ENCODE measurements around the gene ANKRD11. TPM values are rescaled to one million over a fixed set of nuclear protein-coding genes. Genes with fewer than 3 reads are reported as not detected.

Gene ANKRD11
- total RNA-seq, 8 experiments from 2014 or later = 22.6 to 148 (median 52.5) TPM

DNA sequence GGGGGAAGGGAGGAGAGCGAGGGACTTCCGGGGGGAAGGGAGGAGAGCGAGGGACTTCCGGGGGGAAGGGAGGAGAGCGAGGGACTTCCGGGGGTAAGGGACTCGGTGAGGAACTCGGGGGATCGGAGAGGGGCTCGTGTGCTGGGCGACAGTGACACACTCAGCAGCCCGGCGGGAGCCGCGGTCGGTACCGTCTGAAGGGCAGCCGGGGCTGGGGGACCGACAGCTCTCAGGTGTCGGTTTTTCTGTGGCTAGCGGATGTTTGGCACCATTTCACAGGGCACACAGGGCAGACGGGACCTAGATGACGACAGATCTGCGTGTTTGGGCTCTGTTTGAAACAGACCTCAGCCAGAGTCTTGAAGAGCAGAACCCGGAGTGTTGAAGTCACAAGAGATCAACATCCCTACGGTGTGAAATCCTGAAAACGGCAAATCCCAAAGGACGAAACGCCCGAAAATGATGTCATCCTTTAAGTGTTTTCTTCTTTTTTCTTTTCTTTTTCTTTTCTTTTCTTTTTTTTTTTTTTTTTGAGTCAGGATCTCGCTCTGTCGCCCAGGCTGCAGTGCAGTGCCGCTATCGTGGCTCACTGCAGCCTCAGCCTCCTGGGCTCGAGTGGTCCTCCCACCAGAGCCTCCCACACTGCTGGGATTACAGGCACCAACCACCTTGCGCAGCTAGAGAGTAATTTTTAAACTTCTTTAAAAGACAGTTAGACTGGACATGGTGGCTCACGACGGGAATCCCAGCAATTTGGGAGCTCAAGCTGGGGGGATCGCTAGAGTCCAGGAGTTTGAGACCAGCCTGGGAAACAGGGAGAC lies 249.0 kb downstream of the ANKRD11 start:
- in situ Hi-C loops (cut with MboI; ENCODE audit: low pct_unique_long_range_greater_than_20kb in 2 of 9, low sequenced_read_pairs in 9 of 9, unreplicated experiment in 9 of 9) = loop anchor here in 1 of 9 experiments (25.0 kb wide), 1 partner anchor 246 kb away; the partner anchor contains the start of gene ANKRD11
- ATAC-seq (replicated peaks in 6 of 8) = peak; percentile 70 to 90 (median 84)
- 0 to 32% (median 7%) methylated on average over 2 to 17 of the region's 39 CpGs for WGBS, 10 experiments
- Histone ChIP-seq H3K27ac (peak overlapping the region; percentile 84 to 89), H3K4me1 (replicated peaks in 1 of 2) (peaks cover 0 to 2% of the 10 kb centered on the region in 2 donors), H3K4me3 (peak overlapping the region; percentile 61 to 96 (median 91))

DNA sequence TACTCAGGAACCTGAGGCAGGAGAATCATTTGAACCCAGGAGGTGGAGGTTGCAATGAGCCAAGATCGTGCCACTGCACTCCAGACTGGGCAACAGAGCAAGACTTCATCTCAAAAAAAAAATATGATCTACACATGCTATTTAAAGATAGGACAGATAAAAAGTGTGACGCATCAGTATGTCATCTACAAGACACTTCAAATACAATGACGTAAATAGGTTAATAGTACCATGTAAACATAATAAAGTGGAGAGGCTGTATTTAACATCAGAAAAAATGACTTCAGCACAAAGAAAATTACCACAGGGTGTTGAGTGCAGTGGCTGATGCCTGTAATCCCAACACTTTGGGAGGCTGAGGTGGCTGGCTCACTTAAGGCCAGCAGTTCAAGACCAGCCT lies 252.6 kb downstream of the ANKRD11 start:
- H3K27ac ChIP-seq = no peak overlapping the region
- in situ Hi-C loops (cut with MboI; ENCODE audit: low pct_unique_long_range_greater_than_20kb in 2 of 9, low sequenced_read_pairs in 9 of 9, unreplicated experiment in 9 of 9) = loop anchor here in 1 of 9 experiments (25.0 kb wide), 1 partner anchor 250 kb away; the partner anchor contains the start of gene ANKRD11
- 83 to 100% (median 100%) methylated on average over 1 to 3 of the region's 3 CpGs; no CpG with 5 or more reads in 2 of the 10 experiments for WGBS, 10 experiments
- H3K4me1 ChIP-seq (replicated peaks in 1 of 2) = peaks cover 0 to 2% of the 10 kb centered on the region in 2 donors
- H3K4me3 ChIP-seq = no peak overlapping the region
- no peak for ATAC-seq (replicated peaks in 6 of 8)

GRCh38 chr16:89233678-89234490 lies 256.5 kb downstream of the ANKRD11 start:
- ATAC-seq (replicated peaks in 6 of 8) = no peak
- in situ Hi-C loops (cut with MboI; ENCODE audit: low pct_unique_long_range_greater_than_20kb in 2 of 9, low sequenced_read_pairs in 9 of 9, unreplicated experiment in 9 of 9) = loop anchor here in 1 of 9 experiments (25.0 kb wide), 1 partner anchor 253 kb away; the partner anchor contains the start of gene ANKRD11
- Histone ChIP-seq H3K27ac (no peak overlapping the region), H3K4me1 (replicated peaks in 1 of 2) (no peaks in the 10 kb centered on the region), H3K4me3 (no peak overlapping the region)
- WGBS, 10 experiments = 86 to 100% (median 97%) methylated on average over 2 to 14 of the region's 16 CpGs

DNA sequence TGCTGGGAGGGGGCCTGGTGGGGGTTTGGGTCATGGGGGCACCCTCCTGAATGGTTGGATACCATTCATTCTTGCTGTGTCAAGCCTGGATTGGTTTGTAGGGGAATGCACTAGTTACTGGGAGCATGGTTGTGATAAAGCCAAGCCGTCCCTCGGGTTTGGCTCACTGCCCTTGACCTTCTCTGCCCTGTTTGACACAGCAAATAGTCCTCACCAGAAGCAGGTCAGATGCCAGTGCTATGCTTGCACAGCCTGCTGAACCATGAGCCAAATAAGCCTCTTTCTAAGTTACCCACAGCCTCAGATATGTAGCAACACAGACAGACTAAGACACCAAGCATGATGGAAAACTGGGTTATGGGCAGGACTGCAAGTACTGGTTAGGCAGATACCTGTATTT lies 258.3 kb downstream of the ANKRD11 start:
- in situ Hi-C loops (cut with MboI; ENCODE audit: low pct_unique_long_range_greater_than_20kb in 2 of 9, low sequenced_read_pairs in 9 of 9, unreplicated experiment in 9 of 9) = loop anchor here in 1 of 9 experiments (25.0 kb wide), 1 partner anchor 255 kb away; the partner anchor contains the start of gene ANKRD11
- Histone ChIP-seq H3K4me3 (no peak overlapping the region), H3K4me1 (replicated peaks in 1 of 2) (no peaks in the 10 kb centered on the region), H3K27ac (no peak overlapping the region)
- 50 to 100% (median 100%) methylated on average over 1 to 2 of the region's 2 CpGs; no CpG with 5 or more reads in 7 of the 10 experiments for WGBS, 10 experiments
- ATAC-seq (replicated peaks in 6 of 8) = no peak

- in situ Hi-C loops (cut with MboI; ENCODE audit: low pct_unique_long_range_greater_than_20kb in 2 of 9, low sequenced_read_pairs in 9 of 9, unreplicated experiment in 9 of 9) = loop anchor here in 1 of 9 experiments (25.0 kb wide), 1 partner anchor 257 kb away; the partner anchor contains the start of gene ANKRD11
- ATAC-seq (replicated peaks in 6 of 8) = no peak
- H3K4me1 ChIP-seq (replicated peaks in 1 of 2) = no peaks in the 10 kb centered on the region
- H3K4me3 ChIP-seq = no peak overlapping the region
- H3K27ac ChIP-seq = no peak overlapping the region
- 86 to 100% (median 94%) methylated on average over 2 to 9 of the region's 14 CpGs; no CpG with 5 or more reads in 7 of the 10 experiments for WGBS, 10 experiments
Observed at GRCh38 chr16:89230255-89230654, 260.1 kb downstream of the ANKRD11 start.

DNA sequence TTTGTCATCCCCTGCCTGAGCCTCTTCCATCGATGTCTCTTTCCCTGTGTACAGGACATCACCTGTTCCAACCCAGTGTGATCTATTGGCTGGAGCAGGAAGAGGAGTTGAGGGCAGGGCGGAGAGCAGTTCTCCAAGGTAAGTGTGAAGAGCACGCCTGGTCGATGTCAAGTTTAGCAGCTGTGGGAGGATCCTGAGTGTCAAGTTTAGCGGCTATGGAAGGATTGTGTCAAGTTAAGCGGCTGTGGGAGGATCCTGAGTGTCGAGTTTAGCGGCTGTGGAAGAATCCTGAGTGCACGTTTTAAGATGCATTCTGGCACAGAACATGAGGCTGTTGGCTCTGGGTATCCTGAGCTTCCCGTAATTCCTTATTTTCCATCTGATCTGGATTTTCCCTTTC lies 265.7 kb downstream of the ANKRD11 start:
- Histone ChIP-seq H3K4me3 (no peak overlapping the region), H3K4me1 (replicated peaks in 1 of 2) (no peaks in the 10 kb centered on the region), H3K27ac (no peak overlapping the region)
- 90 to 100% (median 94%) methylated on average over 1 to 8 of the region's 10 CpGs; no CpG with 5 or more reads in 5 of the 10 experiments for WGBS, 10 experiments
- in situ Hi-C loops (cut with MboI; ENCODE audit: low pct_unique_long_range_greater_than_20kb in 2 of 9, low sequenced_read_pairs in 9 of 9, unreplicated experiment in 9 of 9) = loop anchor here in 2 of 9 experiments (25.0 kb wide), 3 partner anchors 263 to 487 kb away; partner anchors contain the start of gene ANKRD11 (in 1 of the 2)
- ATAC-seq (replicated peaks in 6 of 8) = no peak

DNA sequence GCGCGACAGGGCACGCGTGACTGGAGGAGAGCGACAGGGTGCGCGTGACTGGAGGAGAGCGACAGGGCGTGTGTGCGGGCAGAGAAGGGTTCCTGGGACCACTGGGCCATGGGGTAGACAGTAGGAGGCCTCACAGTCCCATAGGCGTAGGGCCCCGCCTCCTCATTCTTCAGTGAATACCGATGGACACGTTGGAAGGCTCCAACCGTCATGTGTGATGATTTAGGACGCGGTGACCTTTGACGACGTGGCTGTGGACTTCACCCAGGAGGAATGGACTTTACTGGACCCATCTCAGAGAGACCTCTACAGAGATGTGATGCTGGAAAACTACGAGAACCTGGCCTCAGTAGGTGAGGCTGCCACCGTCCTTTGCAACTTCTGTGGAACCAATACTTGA lies 267.4 kb downstream of the ANKRD11 start:
- 92 to 100% (median 100%) methylated on average over 1 to 7 of the region's 21 CpGs; no CpG with 5 or more reads in 5 of the 10 experiments for WGBS, 10 experiments
- no peak overlapping the region for H3K4me3 ChIP-seq
- in situ Hi-C loops (cut with MboI; ENCODE audit: low pct_unique_long_range_greater_than_20kb in 2 of 9, low sequenced_read_pairs in 9 of 9, unreplicated experiment in 9 of 9) = loop anchor here in 2 of 9 experiments (25.0 kb wide), 2 partner anchors 286 to 486 kb away; no protein-coding TSS in a partner anchor
- peak in 2 of 8 experiments; percentile 22 to 35 for ATAC-seq (replicated peaks in 6 of 8)
- peaks cover 5 to 6% of the 10 kb centered on the region in 2 donors for H3K4me1 ChIP-seq (replicated peaks in 1 of 2)
- H3K27ac ChIP-seq = no peak overlapping the region

DNA sequence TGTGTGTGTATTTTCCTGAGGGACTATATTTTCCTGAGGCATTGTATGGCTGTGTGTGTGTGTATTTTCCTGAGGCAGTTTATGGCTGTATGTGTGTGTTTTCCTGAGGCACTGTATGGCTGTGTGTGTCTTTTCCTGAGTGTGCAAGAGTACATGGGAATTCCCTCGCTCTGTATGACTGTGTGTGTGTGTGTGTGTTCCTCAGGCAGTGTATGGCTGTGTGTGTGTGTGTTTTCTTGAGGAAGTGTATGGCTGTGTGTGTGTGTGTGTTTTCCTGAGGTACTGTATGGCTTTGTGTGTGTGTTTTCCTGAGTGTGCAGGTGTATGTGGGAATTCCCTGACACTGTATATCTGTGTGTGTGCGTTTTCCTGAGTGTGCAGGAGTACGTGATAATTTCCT lies 268.8 kb downstream of the ANKRD11 start:
- H3K4me3 ChIP-seq = no peak overlapping the region
- H3K4me1 ChIP-seq (replicated peaks in 1 of 2) = peaks cover 5 to 8% of the 10 kb centered on the region in 2 donors
- ATAC-seq (replicated peaks in 6 of 8) = no peak
- H3K27ac ChIP-seq = no peak overlapping the region
- 60 to 100% (median 86%) methylated on average over 1 to 2 of the region's 3 CpGs; no CpG with 5 or more reads in 5 of the 10 experiments for WGBS, 10 experiments
- in situ Hi-C loops (cut with MboI; ENCODE audit: low pct_unique_long_range_greater_than_20kb in 2 of 9, low sequenced_read_pairs in 9 of 9, unreplicated experiment in 9 of 9) = loop anchor here in 2 of 9 experiments (25.0 kb wide), 2 partner anchors 284 to 484 kb away; no protein-coding TSS in a partner anchor

- WGBS, 10 experiments = 50 to 100% (median 95%) methylated on average over 1 to 4 of the region's 5 CpGs; no CpG with 5 or more reads in 3 of the 10 experiments
- peaks cover 11 to 14% of the 10 kb centered on the region in 2 donors for H3K4me1 ChIP-seq (replicated peaks in 1 of 2)
- no peak overlapping the region for H3K27ac ChIP-seq
- in situ Hi-C loops (cut with MboI; ENCODE audit: low pct_unique_long_range_greater_than_20kb in 2 of 9, low sequenced_read_pairs in 9 of 9, unreplicated experiment in 9 of 9) = loop anchor here in 2 of 9 experiments (25.0 kb wide), 2 partner anchors 282 to 482 kb away; no protein-coding TSS in a partner anchor
- ATAC-seq (replicated peaks in 6 of 8) = no peak
- no peak overlapping the region for H3K4me3 ChIP-seq
Observed at GRCh38 chr16:89219365-89219764, 271.0 kb downstream of the ANKRD11 start.

Other genes with a start within 250 kb of the ANKRD11 start
- gene SPG7, start 17.8 kb upstream of the ANKRD11 start, total RNA-seq = 100 to 1,000 TPM in 2 of 8 experiments, 10 to 100 TPM in 6; 47.7 to 134 (median 71.6) TPM
- 1,000 to 10,000 TPM; 1,624 to 3,284 (median 2,183) TPM for gene RPL13, start 70.1 kb upstream of the ANKRD11 start, total RNA-seq
- 10 to 100 TPM in 3 of 8 experiments, 1 to 10 TPM in 4, not detected in 1; 2.2 to 17.1 (median 7.3) TPM for gene CPNE7, start 85.2 kb upstream of the ANKRD11 start, total RNA-seq
- 1 to 10 TPM in 1 of 8 experiments, under 1 TPM in 7; 0.21 to 1.4 (median 0.34) TPM for gene DPEP1, start 123.1 kb upstream of the ANKRD11 start, total RNA-seq
- gene CHMP1A, start 167.1 kb upstream of the ANKRD11 start, total RNA-seq = 10 to 100 TPM; 34.0 to 67.0 (median 51.4) TPM
- gene SPATA33, start 167.3 kb upstream of the ANKRD11 start, total RNA-seq = 10 to 100 TPM in 2 of 8 experiments, 1 to 10 TPM in 6; 4.3 to 22.4 (median 7.6) TPM
- 100 to 1,000 TPM in 1 of 8 experiments, 10 to 100 TPM in 7; 18.3 to 122 (median 46.6) TPM for gene CDK10, start 196.1 kb upstream of the ANKRD11 start, total RNA-seq
- gene SPATA2L, start 211.1 kb upstream of the ANKRD11 start, total RNA-seq = 10 to 100 TPM in 1 of 8 experiments, 1 to 10 TPM in 7; 2.1 to 10.7 (median 6.2) TPM
- 10 to 100 TPM in 3 of 8 experiments, 1 to 10 TPM in 5; 4.5 to 14.6 (median 8.9) TPM for gene VPS9D1, start 230.3 kb upstream of the ANKRD11 start, total RNA-seq
- gene ZNF276, start 231.0 kb upstream of the ANKRD11 start, total RNA-seq = 10 to 100 TPM; 10.5 to 61.0 (median 16.0) TPM

Measured in motor neuron (in vitro differentiated cells).